ENCODE measurements around the gene TAX1BP3. TPM values are rescaled to one million over a fixed set of nuclear protein-coding genes. Genes with fewer than 3 reads are reported as not detected.

TAX1BP3 gene
- total and polyA plus RNA-seq, 2 of the 13 experiments (the other 11 are each of a cell fraction or from before 2014, with no cell fraction given), result 16.7 to 45.1 TPM

DNA sequence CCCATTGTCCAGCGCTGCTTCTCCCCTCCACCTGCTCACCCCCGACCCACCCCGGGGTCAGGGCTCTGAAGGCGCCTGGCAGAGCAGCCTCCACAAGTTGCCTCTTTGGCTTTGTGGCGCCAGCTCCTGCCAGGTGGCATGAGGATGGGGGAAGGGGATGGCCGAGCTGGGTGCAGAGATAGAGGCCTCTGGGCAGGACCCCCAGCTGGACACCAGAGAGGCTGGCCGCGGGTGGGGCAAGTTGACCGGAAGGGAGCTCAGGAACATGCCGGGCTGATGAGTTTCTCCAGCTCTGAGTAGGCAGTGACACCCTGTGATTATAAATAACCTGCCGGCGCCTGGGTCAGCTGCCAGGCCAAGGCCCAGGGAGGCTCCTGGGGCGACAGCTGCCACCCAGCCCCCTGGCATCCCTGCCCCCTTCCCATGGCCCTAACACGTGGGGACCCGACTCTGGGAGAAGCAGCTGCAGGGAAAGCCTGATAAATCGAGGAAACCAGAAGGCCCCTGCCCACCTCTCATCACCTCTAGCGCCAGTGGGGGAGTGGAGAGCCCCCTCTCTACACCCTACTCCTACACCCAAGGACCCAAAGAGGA is 26.8 kb upstream of the TAX1BP3 start:
- intact Hi-C loops (cut with micrococcal nuclease; ENCODE audit: unreplicated experiment) (no loop called here), in situ Hi-C loops (cut with HindIII; ENCODE audit: extremely low pct_ligation_motif_present, low pct_unique_long_range_greater_than_20kb) (no loop called here)
- Histone ChIP-seq H2AFZ (ENCODE audit: low read length) (no peak overlapping the region), H4K20me1 (ENCODE audit: insufficient read depth, low read length) (no peaks in the 10 kb centered on the region), H3K79me2 (ENCODE audit: insufficient read depth, low read length) (no peaks in the 10 kb centered on the region), H3K4me1 (ENCODE audit: insufficient read depth, low read length) (peaks cover 17% of the 10 kb centered on the region), H3K4me2 (ENCODE audit: low read depth, low read length) (peak overlapping the region; percentile 90), H3K27ac (ENCODE audit: extremely low read length, insufficient read depth, low read length) (no peak overlapping the region), H3K9ac (ENCODE audit: insufficient read depth, low read depth, low read length) (no peak overlapping the region), H3K36me3 (replicated peaks in 1 of 2; ENCODE audit: control insufficient read depth in 1 of 2, insufficient read depth in 2 of 2, low read length in 2 of 2) (no peaks in the 10 kb centered on the region), H3K4me3 (replicated peaks in 1 of 3; ENCODE audit: insufficient read depth in 1 of 3, low read depth in 2 of 3, low read length in 3 of 3) (peak overlapping the region; percentile 37 to 75 (median 65)), H3K9me3 (ENCODE audit: low read length) (peaks cover 12% of the 10 kb centered on the region), H3K27me3 (ENCODE audit: control insufficient read depth in 1 of 2, insufficient read depth in 2 of 2, low read length in 2 of 2) (peaks cover 0 to 35% of the 10 kb centered on the region in 2 experiments; a peak in 2 of 5 replicates)
- DNase-seq (ENCODE audit: low spot score) (no peak), FAIRE-seq (no peak), ATAC-seq (peak; percentile 43)
- POLR2A ChIA-PET, result interaction anchor here (0.6 to 1.2 kb wide), 4 partner anchors 18 to 28 kb away, joined by 3 to 5 read pairs (median 3); partner anchors contain the start of genes HASPIN and TAX1BP3
- 5% methylated on average over 7 of the region's 17 CpGs for WGBS (ENCODE audit: low lambda C conversion rate)
- TF ChIP-seq, protein P1, sequence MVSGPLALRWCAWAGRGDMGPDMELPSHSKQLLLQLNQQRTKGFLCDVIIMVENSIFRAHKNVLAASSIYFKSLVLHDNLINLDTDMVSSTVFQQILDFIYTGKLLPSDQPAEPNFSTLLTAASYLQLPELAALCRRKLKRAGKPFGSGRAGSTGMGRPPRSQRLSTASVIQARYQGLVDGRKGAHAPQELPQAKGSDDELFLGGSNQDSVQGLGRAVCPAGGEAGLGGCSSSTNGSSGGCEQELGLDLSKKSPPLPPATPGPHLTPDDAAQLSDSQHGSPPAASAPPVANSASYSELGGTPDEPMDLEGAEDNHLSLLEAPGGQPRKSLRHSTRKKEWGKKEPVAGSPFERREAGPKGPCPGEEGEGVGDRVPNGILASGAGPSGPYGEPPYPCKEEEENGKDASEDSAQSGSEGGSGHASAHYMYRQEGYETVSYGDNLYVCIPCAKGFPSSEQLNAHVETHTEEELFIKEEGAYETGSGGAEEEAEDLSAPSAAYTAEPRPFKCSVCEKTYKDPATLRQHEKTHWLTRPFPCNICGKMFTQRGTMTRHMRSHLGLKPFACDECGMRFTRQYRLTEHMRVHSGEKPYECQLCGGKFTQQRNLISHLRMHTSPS (CRISPR knock-in tag; IDR thresholded peaks at IDR 0.05; ENCODE audit: low read depth), result peak; percentile 45; the same call in 1 of the 2 replicates
- no peak for TF ChIP-seq ZNF205 (CRISPR knock-in tag; IDR thresholded peaks at IDR 0.05)
- no peak for TF ChIP-seq TMF1 (CRISPR knock-in tag; IDR thresholded peaks at IDR 0.05; ENCODE audit: low read depth)
- TF ChIP-seq JARID2 (CRISPR knock-in tag; IDR thresholded peaks at IDR 0.05; ENCODE audit: insufficient replicate concordance), result no peak
- TF ChIP-seq ZNF776 (CRISPR knock-in tag; IDR thresholded peaks at IDR 0.05), result no peak
- peak; percentile 42; the same call in 1 of the 2 replicates for TF ChIP-seq GABPB1 (CRISPR knock-in tag; IDR thresholded peaks at IDR 0.05)
- no peak for TF ChIP-seq ZNF256 (CRISPR knock-in tag; conservative IDR thresholded peaks at IDR 0.05)
- TF ChIP-seq, protein P2, sequence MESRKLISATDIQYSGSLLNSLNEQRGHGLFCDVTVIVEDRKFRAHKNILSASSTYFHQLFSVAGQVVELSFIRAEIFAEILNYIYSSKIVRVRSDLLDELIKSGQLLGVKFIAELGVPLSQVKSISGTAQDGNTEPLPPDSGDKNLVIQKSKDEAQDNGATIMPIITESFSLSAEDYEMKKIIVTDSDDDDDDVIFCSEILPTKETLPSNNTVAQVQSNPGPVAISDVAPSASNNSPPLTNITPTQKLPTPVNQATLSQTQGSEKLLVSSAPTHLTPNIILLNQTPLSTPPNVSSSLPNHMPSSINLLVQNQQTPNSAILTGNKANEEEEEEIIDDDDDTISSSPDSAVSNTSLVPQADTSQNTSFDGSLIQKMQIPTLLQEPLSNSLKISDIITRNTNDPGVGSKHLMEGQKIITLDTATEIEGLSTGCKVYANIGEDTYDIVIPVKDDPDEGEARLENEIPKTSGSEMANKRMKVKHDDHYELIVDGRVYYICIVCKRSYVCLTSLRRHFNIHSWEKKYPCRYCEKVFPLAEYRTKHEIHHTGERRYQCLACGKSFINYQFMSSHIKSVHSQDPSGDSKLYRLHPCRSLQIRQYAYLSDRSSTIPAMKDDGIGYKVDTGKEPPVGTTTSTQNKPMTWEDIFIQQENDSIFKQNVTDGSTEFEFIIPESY (CRISPR knock-in tag; IDR thresholded peaks at IDR 0.05), result no peak
- no peak for TF ChIP-seq ZNF713 (CRISPR knock-in tag; IDR thresholded peaks at IDR 0.05)
- 0 out of 2 replicates have a peak, but pooled peaks have one; percentile 28 for TF ChIP-seq ZZZ3 (CRISPR knock-in tag; IDR thresholded peaks at IDR 0.05; ENCODE audit: borderline replicate concordance)
- TF ChIP-seq HNRNPL (IDR thresholded peaks at IDR 0.05; ENCODE audit: low read depth, low read length), result 0 out of 2 replicates have a peak, but pooled peaks have one; percentile 19
- TF ChIP-seq, protein P3, sequence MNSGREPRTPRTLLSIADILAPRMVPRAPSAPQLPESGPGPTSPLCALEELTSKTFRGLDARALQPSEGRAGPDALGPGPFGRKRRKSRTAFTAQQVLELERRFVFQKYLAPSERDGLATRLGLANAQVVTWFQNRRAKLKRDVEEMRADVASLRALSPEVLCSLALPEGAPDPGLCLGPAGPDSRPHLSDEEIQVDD (CRISPR knock-in tag; IDR thresholded peaks at IDR 0.05; ENCODE audit: borderline replicate concordance), result no peak
- TF ChIP-seq LCORL (IDR thresholded peaks at IDR 0.05), result no peak
- TF ChIP-seq LCORL (CRISPR knock-in tag; IDR thresholded peaks at IDR 0.05), result no peak
- no peak for TF ChIP-seq ZNF12 (CRISPR knock-in tag; IDR thresholded peaks at IDR 0.05)
- no peak for TF ChIP-seq MTF1 (CRISPR knock-in tag; IDR thresholded peaks at IDR 0.05)
- no TSS peak for BruUV-seq (replicated peaks)
- CTCF ChIA-PET (ENCODE audit: low intra/inter-chr PET ratio, low total read pairs), result no interaction called here
